ENCODE data around the gene DPYD.

Gene DPYD

GRCh38 chr1:97792655-97793054 lies 128.2 kb downstream of the DPYD start:
- no peak for DNase-seq (ENCODE audit: extremely low read depth in 1 of 2, low read depth in 1 of 2)

GRCh38 chr1:97791251-97791650 lies 129.6 kb downstream of the DPYD start:
- no peak for DNase-seq (ENCODE audit: extremely low read depth in 1 of 2, low read depth in 1 of 2)

GRCh38 chr1:97787231-97787630 lies 133.6 kb downstream of the DPYD start:
- no peak for DNase-seq (ENCODE audit: extremely low read depth in 1 of 2, low read depth in 1 of 2)

- DNase-seq (ENCODE audit: extremely low read depth in 1 of 2, low read depth in 1 of 2): no peak
Measured at GRCh38 chr1:97784661-97785060, 136.2 kb downstream of the DPYD start.

GRCh38 chr1:97783751-97784150 lies 137.1 kb downstream of the DPYD start:
- DNase-seq (ENCODE audit: extremely low read depth in 1 of 2, low read depth in 1 of 2): no peak

- no peak for DNase-seq (ENCODE audit: extremely low read depth in 1 of 2, low read depth in 1 of 2)
Measured at GRCh38 chr1:97781762-97782337, 139.0 kb downstream of the DPYD start.

GRCh38 chr1:97780884-97781283 lies 139.9 kb downstream of the DPYD start:
- DNase-seq (ENCODE audit: extremely low read depth in 1 of 2, low read depth in 1 of 2): no peak

- no peak for DNase-seq (ENCODE audit: extremely low read depth in 1 of 2, low read depth in 1 of 2)
Measured at GRCh38 chr1:97778718-97779117, 142.1 kb downstream of the DPYD start.

- no peak for DNase-seq (ENCODE audit: extremely low read depth in 1 of 2, low read depth in 1 of 2)
Measured at GRCh38 chr1:97770376-97770775, 150.5 kb downstream of the DPYD start.

- no peak for DNase-seq (ENCODE audit: extremely low read depth in 1 of 2, low read depth in 1 of 2)
Measured at GRCh38 chr1:97767381-97767780, 153.5 kb downstream of the DPYD start.

GRCh38 chr1:97764991-97765390 lies 155.8 kb downstream of the DPYD start:
- no peak for DNase-seq (ENCODE audit: extremely low read depth in 1 of 2, low read depth in 1 of 2)

GRCh38 chr1:97761637-97762036 lies 159.2 kb downstream of the DPYD start:
- DNase-seq (ENCODE audit: extremely low read depth in 1 of 2, low read depth in 1 of 2): no peak

GRCh38 chr1:97759078-97759477 lies 161.8 kb downstream of the DPYD start:
- no peak for DNase-seq (ENCODE audit: extremely low read depth in 1 of 2, low read depth in 1 of 2)

GRCh38 chr1:97758541-97759057 lies 162.2 kb downstream of the DPYD start:
- no peak for DNase-seq (ENCODE audit: extremely low read depth in 1 of 2, low read depth in 1 of 2)

GRCh38 chr1:97745912-97746311 lies 174.9 kb downstream of the DPYD start:
- no peak for DNase-seq (ENCODE audit: extremely low read depth in 1 of 2, low read depth in 1 of 2)

- no peak for DNase-seq (ENCODE audit: extremely low read depth in 1 of 2, low read depth in 1 of 2)
Measured at GRCh38 chr1:97744977-97745376, 175.9 kb downstream of the DPYD start.

GRCh38 chr1:97743129-97743528 lies 177.7 kb downstream of the DPYD start:
- DNase-seq (ENCODE audit: extremely low read depth in 1 of 2, low read depth in 1 of 2): no peak

- DNase-seq (ENCODE audit: extremely low read depth in 1 of 2, low read depth in 1 of 2): no peak
Measured at GRCh38 chr1:97740891-97741290, 179.9 kb downstream of the DPYD start.

GRCh38 chr1:97739596-97740103 lies 181.2 kb downstream of the DPYD start:
- no peak for DNase-seq (ENCODE audit: extremely low read depth in 1 of 2, low read depth in 1 of 2)

- no peak for DNase-seq (ENCODE audit: extremely low read depth in 1 of 2, low read depth in 1 of 2)
Measured at GRCh38 chr1:97738270-97738669, 182.6 kb downstream of the DPYD start.

GRCh38 chr1:97730271-97730670 lies 190.6 kb downstream of the DPYD start:
- DNase-seq (ENCODE audit: extremely low read depth in 1 of 2, low read depth in 1 of 2): no peak

GRCh38 chr1:97728436-97728835 lies 192.4 kb downstream of the DPYD start:
- DNase-seq (ENCODE audit: extremely low read depth in 1 of 2, low read depth in 1 of 2): no peak

GRCh38 chr1:97727029-97727428 lies 193.8 kb downstream of the DPYD start:
- DNase-seq (ENCODE audit: extremely low read depth in 1 of 2, low read depth in 1 of 2): no peak

Measured in activated CD8-positive, alpha-beta memory T cell treated with anti-CD3 and anti-CD28 coated beads for 1 hour (primary cell).